ENCODE results near the gene CEBPZ. TPM values are rescaled to one million over a fixed set of nuclear protein-coding genes. Genes with fewer than 3 reads are reported as not detected.

Gene CEBPZ, protein sequence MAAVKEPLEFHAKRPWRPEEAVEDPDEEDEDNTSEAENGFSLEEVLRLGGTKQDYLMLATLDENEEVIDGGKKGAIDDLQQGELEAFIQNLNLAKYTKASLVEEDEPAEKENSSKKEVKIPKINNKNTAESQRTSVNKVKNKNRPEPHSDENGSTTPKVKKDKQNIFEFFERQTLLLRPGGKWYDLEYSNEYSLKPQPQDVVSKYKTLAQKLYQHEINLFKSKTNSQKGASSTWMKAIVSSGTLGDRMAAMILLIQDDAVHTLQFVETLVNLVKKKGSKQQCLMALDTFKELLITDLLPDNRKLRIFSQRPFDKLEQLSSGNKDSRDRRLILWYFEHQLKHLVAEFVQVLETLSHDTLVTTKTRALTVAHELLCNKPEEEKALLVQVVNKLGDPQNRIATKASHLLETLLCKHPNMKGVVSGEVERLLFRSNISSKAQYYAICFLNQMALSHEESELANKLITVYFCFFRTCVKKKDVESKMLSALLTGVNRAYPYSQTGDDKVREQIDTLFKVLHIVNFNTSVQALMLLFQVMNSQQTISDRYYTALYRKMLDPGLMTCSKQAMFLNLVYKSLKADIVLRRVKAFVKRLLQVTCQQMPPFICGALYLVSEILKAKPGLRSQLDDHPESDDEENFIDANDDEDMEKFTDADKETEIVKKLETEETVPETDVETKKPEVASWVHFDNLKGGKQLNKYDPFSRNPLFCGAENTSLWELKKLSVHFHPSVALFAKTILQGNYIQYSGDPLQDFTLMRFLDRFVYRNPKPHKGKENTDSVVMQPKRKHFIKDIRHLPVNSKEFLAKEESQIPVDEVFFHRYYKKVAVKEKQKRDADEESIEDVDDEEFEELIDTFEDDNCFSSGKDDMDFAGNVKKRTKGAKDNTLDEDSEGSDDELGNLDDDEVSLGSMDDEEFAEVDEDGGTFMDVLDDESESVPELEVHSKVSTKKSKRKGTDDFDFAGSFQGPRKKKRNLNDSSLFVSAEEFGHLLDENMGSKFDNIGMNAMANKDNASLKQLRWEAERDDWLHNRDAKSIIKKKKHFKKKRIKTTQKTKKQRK
- 10 to 100 TPM; 61.4 to 65.0 TPM for total RNA-seq

- peaks cover 40% of the 10 kb centered on the region for H3K4me1 Mint-ChIP-seq (ENCODE audit: low read depth)
- CTCF ChIA-PET = interaction anchor here (1.3 kb wide), 1 partner anchor 32 kb away, joined by 3 read pairs; no protein-coding TSS in a partner anchor
- intact Hi-C loops (cut with micrococcal nuclease) = loop anchor here (1.0 to 5.0 kb wide), 12 partner anchors 13 to 639 kb away; partner anchors contain the start of genes CEBPZOS, EIF2AK2, GPATCH11 and HEATR5B
Observed at GRCh38 chr2:37231241-37232130, at the start of gene CEBPZ, which contains the start of gene NDUFAF7. CEBPZ (minus strand) TSS chr2:37231596; CDS start chr2:37231567, 29 bp downstream. NDUFAF7 (plus strand) TSS chr2:37231658; CDS start chr2:37231706, 48 bp downstream.

GRCh38 chr2:37276291-37276690 is 44.9 kb upstream of the CEBPZ start:
- CTCF ChIA-PET = no interaction called here
- Mint-ChIP-seq H3K36me3 (ENCODE audit: low read depth) (peaks cover 10% of the 10 kb centered on the region), H3K9me3 (no peaks in the 10 kb centered on the region), H3K27ac (no peak overlapping the region), H3K4me1 (ENCODE audit: low read depth) (peaks cover 5% of the 10 kb centered on the region), H3K4me3 (no peak overlapping the region), H3K27me3 (ENCODE audit: low read depth) (no peaks in the 10 kb centered on the region)
- intact Hi-C loops (cut with micrococcal nuclease) = no loop called here
- no peak for DNase-seq

More at GRCh38 chr2:37231241-37232130, at the start of gene CEBPZ, which contains the start of gene NDUFAF7:
- Mint-ChIP-seq H3K27me3 (ENCODE audit: low read depth) (no peaks in the 10 kb centered on the region), H3K36me3 (ENCODE audit: low read depth) (peaks cover 28% of the 10 kb centered on the region), H3K9me3 (no peaks in the 10 kb centered on the region), H3K4me3 (no peak within 1 kb of the TSS), H3K27ac (no peak within 1 kb of the TSS)
- peak; percentile 96 for DNase-seq

- no peak overlapping the region for H3K27ac Mint-ChIP-seq
- H3K9me3 Mint-ChIP-seq = no peaks in the 10 kb centered on the region
- peaks cover 11% of the 10 kb centered on the region for H3K36me3 Mint-ChIP-seq (ENCODE audit: low read depth)
- DNase-seq = no peak
- intact Hi-C loops (cut with micrococcal nuclease) = no loop called here
- peaks cover 5% of the 10 kb centered on the region for H3K4me1 Mint-ChIP-seq (ENCODE audit: low read depth)
- H3K27me3 Mint-ChIP-seq (ENCODE audit: low read depth) = no peaks in the 10 kb centered on the region
- no peak overlapping the region for H3K4me3 Mint-ChIP-seq
- CTCF ChIA-PET = no interaction called here
Observed at GRCh38 chr2:37274359-37274965, 43.1 kb upstream of the CEBPZ start.

DNA sequence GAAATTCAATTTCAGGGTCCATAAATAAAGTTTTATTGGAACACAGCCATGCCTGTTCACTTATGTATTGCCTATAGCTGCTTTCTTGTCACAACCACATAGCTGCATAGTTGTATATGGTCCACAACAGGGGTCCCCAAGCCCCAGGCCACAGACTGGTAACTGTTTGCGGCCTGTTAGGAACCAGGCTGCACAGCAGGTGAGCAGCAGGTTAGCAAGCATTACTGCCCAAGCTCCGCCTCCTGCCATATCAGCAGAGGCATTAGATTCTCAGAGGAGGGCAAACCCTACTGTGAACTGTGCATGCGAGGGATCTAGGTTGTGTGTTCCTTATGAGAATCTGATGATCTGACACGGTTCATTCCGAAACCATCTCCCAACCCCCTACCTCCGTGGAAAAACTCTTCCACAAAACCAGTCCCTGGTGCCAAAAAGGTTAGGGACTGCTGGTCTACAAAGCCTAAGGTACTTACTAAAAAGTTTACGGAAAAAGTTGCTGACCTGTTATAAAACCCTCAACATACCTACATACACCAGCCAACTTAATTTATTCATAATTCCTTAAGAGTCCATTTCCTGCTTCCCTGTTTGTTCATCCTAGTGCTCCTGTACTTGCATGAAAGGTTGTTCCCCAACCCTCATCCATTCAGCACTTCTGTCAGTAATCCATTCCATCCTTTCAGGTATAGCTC is 40.1 kb upstream of the CEBPZ start:
- H3K4me1 Mint-ChIP-seq (ENCODE audit: low read depth) = peaks cover 6% of the 10 kb centered on the region
- CTCF ChIA-PET = no interaction called here
- no peak overlapping the region for H3K27ac Mint-ChIP-seq
- H3K36me3 Mint-ChIP-seq (ENCODE audit: low read depth) = peaks cover 23% of the 10 kb centered on the region
- no peaks in the 10 kb centered on the region for H3K27me3 Mint-ChIP-seq (ENCODE audit: low read depth)
- H3K9me3 Mint-ChIP-seq = no peaks in the 10 kb centered on the region
- DNase-seq = no peak
- intact Hi-C loops (cut with micrococcal nuclease) = no loop called here
- H3K4me3 Mint-ChIP-seq = no peak overlapping the region

DNA sequence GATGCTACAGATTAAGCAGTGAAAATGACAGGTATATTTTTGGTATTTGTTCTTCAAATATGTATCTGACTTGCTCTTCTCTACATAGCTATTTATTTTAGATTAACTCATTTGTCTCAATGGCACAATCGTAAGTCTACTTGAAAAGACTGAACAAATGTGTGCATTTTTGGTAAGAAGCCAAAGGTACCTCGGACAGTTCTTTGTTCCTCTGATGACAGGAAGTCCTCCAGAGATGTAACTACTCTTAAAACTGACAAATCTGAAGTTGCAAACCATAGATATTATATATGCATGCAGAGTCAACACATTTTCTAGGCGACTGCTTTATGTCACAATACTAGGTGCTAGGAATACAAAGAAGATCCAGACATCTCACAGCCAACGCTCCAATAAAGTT is 36.7 kb upstream of the CEBPZ start:
- no peak overlapping the region for H3K27ac Mint-ChIP-seq
- peaks cover 24% of the 10 kb centered on the region for H3K36me3 Mint-ChIP-seq (ENCODE audit: low read depth)
- peaks cover 6% of the 10 kb centered on the region for H3K4me1 Mint-ChIP-seq (ENCODE audit: low read depth)
- H3K27me3 Mint-ChIP-seq (ENCODE audit: low read depth) = no peaks in the 10 kb centered on the region
- H3K4me3 Mint-ChIP-seq = no peak overlapping the region
- no peak for DNase-seq
- intact Hi-C loops (cut with micrococcal nuclease) = no loop called here
- CTCF ChIA-PET = interaction anchor here (1.7 kb wide), 1 partner anchor 100 kb away, joined by 6 read pairs; no protein-coding TSS in a partner anchor
- H3K9me3 Mint-ChIP-seq = no peaks in the 10 kb centered on the region

DNA sequence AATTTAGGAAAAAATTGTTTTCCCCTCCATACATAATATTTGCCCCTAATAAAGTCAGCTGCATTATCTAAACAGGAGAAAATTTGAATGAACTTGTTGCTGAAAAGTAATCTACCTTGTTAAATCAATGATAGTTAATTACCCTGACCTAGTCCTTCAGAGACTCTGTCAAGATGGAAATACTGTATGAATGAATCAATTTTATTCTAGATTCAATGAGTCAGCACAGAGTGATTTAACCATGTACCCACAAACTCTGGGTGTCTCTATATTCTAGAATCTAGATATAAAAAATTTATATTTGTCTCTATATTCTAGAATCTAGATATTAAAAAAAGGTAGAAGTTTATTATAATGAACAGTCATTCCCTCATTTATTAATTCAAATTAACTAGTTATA is 36.3 kb upstream of the CEBPZ start:
- Mint-ChIP-seq H3K4me3 (no peak overlapping the region), H3K27me3 (ENCODE audit: low read depth) (no peaks in the 10 kb centered on the region), H3K36me3 (ENCODE audit: low read depth) (peaks cover 23% of the 10 kb centered on the region), H3K9me3 (no peaks in the 10 kb centered on the region), H3K4me1 (ENCODE audit: low read depth) (peaks cover 6% of the 10 kb centered on the region), H3K27ac (no peak overlapping the region)
- DNase-seq = no peak
- intact Hi-C loops (cut with micrococcal nuclease) = no loop called here
- CTCF ChIA-PET = no interaction called here

DNA sequence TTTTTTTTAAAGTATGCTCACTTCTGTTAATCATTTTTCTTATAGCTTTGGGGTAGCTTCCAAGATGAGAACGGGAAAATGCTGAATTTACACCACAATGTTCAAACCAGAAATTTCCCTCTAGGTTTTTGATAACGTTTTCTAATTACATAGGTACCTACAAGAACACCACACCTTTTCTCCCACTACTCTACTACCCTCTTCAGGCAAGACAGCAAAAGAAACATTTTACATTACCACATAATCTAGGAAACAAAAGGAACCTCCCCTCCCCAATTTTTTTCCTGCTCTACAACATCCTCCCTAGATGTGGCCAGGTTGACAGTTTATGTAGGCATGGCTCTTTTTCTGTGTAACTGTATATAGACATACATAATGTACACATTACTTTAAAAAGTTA is 32.4 kb upstream of the CEBPZ start:
- Mint-ChIP-seq H3K27ac (no peak overlapping the region), H3K36me3 (ENCODE audit: low read depth) (peaks cover 18% of the 10 kb centered on the region), H3K4me3 (no peak overlapping the region), H3K27me3 (ENCODE audit: low read depth) (no peaks in the 10 kb centered on the region), H3K4me1 (ENCODE audit: low read depth) (peaks cover 6% of the 10 kb centered on the region), H3K9me3 (no peaks in the 10 kb centered on the region)
- intact Hi-C loops (cut with micrococcal nuclease) = loop anchor here (2.0 kb wide), 1 partner anchor 95 kb away; no protein-coding TSS in a partner anchor
- CTCF ChIA-PET = interaction anchor here (1.4 to 1.6 kb wide), 2 partner anchors 32 to 95 kb away, joined by 3 to 5 read pairs; partner anchors contain the start of genes CEBPZ and NDUFAF7
- no peak for DNase-seq

GRCh38 chr2:37262522-37262921 is 31.1 kb upstream of the CEBPZ start:
- Mint-ChIP-seq H3K36me3 (ENCODE audit: low read depth) (peaks cover 10% of the 10 kb centered on the region), H3K27ac (no peak overlapping the region), H3K4me3 (no peak overlapping the region), H3K9me3 (no peaks in the 10 kb centered on the region), H3K4me1 (ENCODE audit: low read depth) (peaks cover under 1% of the 10 kb centered on the region), H3K27me3 (ENCODE audit: low read depth) (no peaks in the 10 kb centered on the region)
- intact Hi-C loops (cut with micrococcal nuclease) = loop anchor here (2.0 kb wide), 1 partner anchor 94 kb away; no protein-coding TSS in a partner anchor
- CTCF ChIA-PET = interaction anchor here (1.4 to 1.6 kb wide), 2 partner anchors 31 to 94 kb away, joined by 3 to 5 read pairs; partner anchors contain the start of genes CEBPZ and NDUFAF7
- no peak for DNase-seq

- Mint-ChIP-seq H3K36me3 (ENCODE audit: low read depth) (peaks cover 39% of the 10 kb centered on the region), H3K27me3 (ENCODE audit: low read depth) (no peaks in the 10 kb centered on the region), H3K4me3 (no peak overlapping the region), H3K27ac (no peak overlapping the region), H3K9me3 (no peaks in the 10 kb centered on the region), H3K4me1 (ENCODE audit: low read depth) (peaks cover 2% of the 10 kb centered on the region)
- intact Hi-C loops (cut with micrococcal nuclease) = no loop called here
- CTCF ChIA-PET = interaction anchor here (0.6 kb wide), 1 partner anchor 606 kb away, joined by 6 read pairs; no protein-coding TSS in a partner anchor
- no peak for DNase-seq
Observed at GRCh38 chr2:37250869-37251740, 19.7 kb upstream of the CEBPZ start.

DNA sequence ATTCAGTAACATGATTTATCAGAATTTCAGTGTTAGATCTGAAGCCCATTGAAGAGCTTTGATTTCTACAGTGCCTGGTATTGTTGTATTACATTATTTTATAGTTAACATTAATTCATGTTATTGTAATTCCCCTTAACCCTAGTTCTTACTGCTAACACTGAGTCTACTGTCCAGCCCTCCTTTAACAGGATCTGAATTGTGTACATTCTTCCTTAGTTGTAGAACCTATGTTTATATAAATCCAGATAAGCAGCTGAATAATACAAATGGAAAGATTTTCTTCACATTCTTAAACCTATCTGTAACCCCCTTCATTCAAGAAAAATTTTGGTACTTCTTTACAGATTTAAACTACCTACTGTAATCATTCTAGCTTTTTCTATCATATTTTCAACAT is 14.8 kb upstream of the CEBPZ start:
- H3K4me3 Mint-ChIP-seq = no peak overlapping the region
- DNase-seq = no peak
- no peaks in the 10 kb centered on the region for H3K27me3 Mint-ChIP-seq (ENCODE audit: low read depth)
- H3K9me3 Mint-ChIP-seq = no peaks in the 10 kb centered on the region
- CTCF ChIA-PET = interaction anchor here (0.7 to 1.2 kb wide), 2 partner anchors 46 to 170 kb away, joined by 3 to 4 read pairs; no protein-coding TSS in a partner anchor
- intact Hi-C loops (cut with micrococcal nuclease) = no loop called here
- peaks cover 13% of the 10 kb centered on the region for H3K4me1 Mint-ChIP-seq (ENCODE audit: low read depth)
- H3K27ac Mint-ChIP-seq = no peak overlapping the region
- peaks cover 34% of the 10 kb centered on the region for H3K36me3 Mint-ChIP-seq (ENCODE audit: low read depth)

Measured in activated naive CD4-positive, alpha-beta T cell treated with anti-CD3 and anti-CD28 coated beads for 36 hours (primary cell).